Astrocyte of the spinal cord (primary cell): Measurements from ENCODE around the gene NUP214.

Source experiments
- DNase-seq: peaks from one replicate; pipeline ENCODE4 v3.0.0; 2011; ENCODE audit warnings: low read depth, low spot score
- H3K4me3 ChIP-seq: 2 replicates; pipeline ENCODE4 v1.5.1; 2011; ENCODE audit warnings: low read depth, mild to moderate bottlenecking, low read length, moderate library complexity
- CTCF ChIP-seq: IDR thresholded peaks from 2 replicates; pipeline ENCODE4 v1.5.1; 2012; ENCODE audit warnings: low read depth, mild to moderate bottlenecking, low read length, inconsistent platforms
- in situ Hi-C: cut with HindIII; loops from 2 replicates; pipeline ENCODE4 v1.10.0; 2017; ENCODE audit warnings: low sequenced_read_pairs

NUP214 gene

GRCh38 chr9:131082774-131083512 lies 42.4 kb upstream of the NUP214 start:
- no peak for TF ChIP-seq CTCF
- H3K4me3 ChIP-seq, result no peak overlapping the region
- DNase-seq, result no peak
- in situ Hi-C loops, result no loop called here

GRCh38 chr9:131084661-131085369 lies 40.6 kb upstream of the NUP214 start:
- no peak for DNase-seq
- no peak for TF ChIP-seq CTCF
- in situ Hi-C loops, result no loop called here
- no peak overlapping the region for H3K4me3 ChIP-seq

GRCh38 chr9:131085370-131086122 lies 39.8 kb upstream of the NUP214 start:
- TF ChIP-seq CTCF, result no peak
- DNase-seq, result no peak
- in situ Hi-C loops, result no loop called here
- no peak overlapping the region for H3K4me3 ChIP-seq

GRCh38 chr9:131087354-131087893 lies 38.0 kb upstream of the NUP214 start:
- no peak for TF ChIP-seq CTCF
- in situ Hi-C loops, result no loop called here
- no peak for DNase-seq
- no peak overlapping the region for H3K4me3 ChIP-seq

- in situ Hi-C loops, result no loop called here
- H3K4me3 ChIP-seq, result no peak overlapping the region
- TF ChIP-seq CTCF, result no peak
- DNase-seq, result no peak
Observed at GRCh38 chr9:131090025-131090787, 35.2 kb upstream of the NUP214 start.
